WTC11 (cell line): Measurements from ENCODE around the gene TNFRSF6B. TPM values are rescaled to one million over a fixed set of nuclear protein-coding genes. Genes with fewer than 3 reads are reported as not detected.

ENCODE experiments used
- ATAC-seq: fragments of 200-7000 bp; cut with Tn5 transposase; 2 replicates; pipeline ENCODE4 v1.10.0; 2021; ENCODE audit warnings: mild to moderate bottlenecking, moderate library complexity
- CTCF ChIA-PET: fragments of 300-600 bp; sonication (Branson Sonifier 250); formaldehyde crosslinking; loops from one replicate; lab custom pipeline; 2021; ENCODE audit warnings: antibody characterized with exemption; lab: Charles Lee
- POLR2A ChIA-PET: fragments of 350-600 bp; sonication (Branson Sonifier 250); formaldehyde crosslinking; loops from one replicate; lab custom pipeline; 2021; ENCODE audit warnings: antibody characterized with exemption; lab: Charles Lee
- DNase-seq: peaks from one replicate; pipeline ENCODE4 v3.0.0; 2021; ENCODE audit warnings: low spot score
- H3K27ac Mint-ChIP-seq: 2 replicates; pipeline ENCODE4 v1.8.0; 2021; ENCODE audit warnings: mixed read lengths
- H3K27me3 Mint-ChIP-seq: 2 replicates; pipeline ENCODE4 v1.8.0; 2021; ENCODE audit warnings: low read depth, mild to moderate bottlenecking, moderate library complexity, mixed read lengths
- H3K36me3 Mint-ChIP-seq: 2 replicates; pipeline ENCODE4 v1.8.0; 2021; ENCODE audit warnings: mixed read lengths
- H3K4me1 Mint-ChIP-seq: 2 replicates; pipeline ENCODE4 v1.8.0; 2022; ENCODE audit warnings: mixed read lengths
- H3K4me3 Mint-ChIP-seq: 2 replicates; pipeline ENCODE4 v1.8.0; 2021; ENCODE audit warnings: mild to moderate bottlenecking, moderate library complexity, mixed read lengths
- H3K9me3 Mint-ChIP-seq: 2 replicates; pipeline ENCODE4 v1.8.0; 2021; ENCODE audit warnings: mixed read lengths
- AFF4 ChIP-seq: sonication (generic); formaldehyde crosslinking; IDR thresholded peaks from 2 replicates; pipeline ENCODE4 v1.8.1; 2023; ENCODE audit warnings: mild to moderate bottlenecking, missing genetic modification reagents, borderline replicate concordance
- ARID4B ChIP-seq: sonication (generic); formaldehyde crosslinking; IDR thresholded peaks from 2 replicates; pipeline ENCODE4 v1.8.0; 2023; ENCODE audit warnings: missing genetic modification reagents, mild to moderate bottlenecking, borderline replicate concordance
- ATF6 ChIP-seq: sonication (generic); formaldehyde crosslinking; IDR thresholded peaks from 2 replicates; pipeline ENCODE4 v1.8.1; 2023; ENCODE audit warnings: mild to moderate bottlenecking, missing genetic modification reagents
- ELF4 ChIP-seq: sonication (generic); formaldehyde crosslinking; IDR thresholded peaks from 2 replicates; pipeline ENCODE4 v1.8.1; 2022; ENCODE audit warnings: low read depth, mild to moderate bottlenecking, moderate library complexity, missing genetic modification reagents
- ESRRA ChIP-seq: sonication (generic); formaldehyde crosslinking; IDR thresholded peaks from 2 replicates; pipeline ENCODE4 v1.8.1; 2022; ENCODE audit warnings: mild to moderate bottlenecking, missing genetic modification reagents, borderline replicate concordance
- FOXJ3 ChIP-seq: sonication (generic); formaldehyde crosslinking; IDR thresholded peaks from 2 replicates; pipeline ENCODE4 v1.9.0; 2021; ENCODE audit warnings: missing genetic modification reagents, mild to moderate bottlenecking, borderline replicate concordance
- GTF2I ChIP-seq: fragments of 250-450 bp; sonication (Bioruptor Pico); conservative IDR thresholded peaks from 2 replicates; pipeline ENCODE4 v1.4.0; 2021; ENCODE audit warnings: mild to moderate bottlenecking
- IRF1 ChIP-seq: sonication (generic); formaldehyde crosslinking; IDR thresholded peaks from 2 replicates; pipeline ENCODE4 v1.8.0; 2023; ENCODE audit warnings: missing genetic modification reagents
- NFYB ChIP-seq: sonication (generic); formaldehyde crosslinking; conservative IDR thresholded peaks from 2 replicates; pipeline ENCODE4 v1.8.0; 2022; ENCODE audit warnings: low read depth, missing genetic modification reagents
- NR3C1 ChIP-seq: sonication (generic); formaldehyde crosslinking; conservative IDR thresholded peaks from 2 replicates; pipeline ENCODE4 v1.8.1; 2023; ENCODE audit warnings: low read depth, mild to moderate bottlenecking, missing genetic modification reagents
- OVOL2 ChIP-seq: fragments of 250-450 bp; sonication (Bioruptor Pico); IDR thresholded peaks from 2 replicates; pipeline ENCODE4 v1.9.0; 2021; ENCODE audit warnings: mild to moderate bottlenecking, borderline replicate concordance
- PRRX2 ChIP-seq: fragments of 250-450 bp; sonication (Bioruptor Pico); IDR thresholded peaks from 2 replicates; pipeline ENCODE4 v1.8.0; 2021; ENCODE audit warnings: mild to moderate bottlenecking
- RELA ChIP-seq: sonication (generic); formaldehyde crosslinking; IDR thresholded peaks from 2 replicates; pipeline ENCODE4 v1.8.1; 2022; ENCODE audit warnings: missing genetic modification reagents, mild to moderate bottlenecking, borderline replicate concordance
- SMAD4 ChIP-seq: sonication (generic); formaldehyde crosslinking; IDR thresholded peaks from 2 replicates; pipeline ENCODE4 v1.8.0; 2022; ENCODE audit warnings: mild to moderate bottlenecking, missing genetic modification reagents
- USF1 ChIP-seq: sonication (generic); formaldehyde crosslinking; IDR thresholded peaks from 2 replicates; pipeline ENCODE4 v1.8.0; 2022; ENCODE audit warnings: mild to moderate bottlenecking, missing genetic modification reagents
- ZNF532 ChIP-seq: fragments of 250-450 bp; sonication (Bioruptor Pico); IDR thresholded peaks from 2 replicates; pipeline ENCODE4 v1.9.0; 2021; ENCODE audit warnings: mild to moderate bottlenecking, borderline replicate concordance
- total RNA-seq: library from RNA; stranded (reverse); gene quantifications from 3 replicates; pipeline ENCODE4 v1.2.3, GENCODE V29; 2021

TNFRSF6B gene
- total RNA-seq, 1 experiment from 2014 or later = not detected

- no peaks in the 10 kb centered on the region for H3K27me3 Mint-ChIP-seq
- no peak overlapping the region for H3K4me3 Mint-ChIP-seq
- no peak for ATAC-seq
- no peaks in the 10 kb centered on the region for H3K9me3 Mint-ChIP-seq
- no peak for DNase-seq
- peaks cover 7% of the 10 kb centered on the region; the same call in 1 of the 2 replicates for H3K36me3 Mint-ChIP-seq
- H3K27ac Mint-ChIP-seq = no peak overlapping the region
- ChIA-PET CTCF (no interaction called here), POLR2A (no interaction called here)
- no peak for TF ChIP-seq ARID4B (CRISPR knock-in tag)
- TF ChIP-seq OVOL2 (CRISPR knock-in tag) = no peak
- no peak for TF ChIP-seq IRF1
- TF ChIP-seq FOXJ3 (CRISPR knock-in tag) = no peak
- no peak for TF ChIP-seq ESRRA (CRISPR knock-in tag)
- TF ChIP-seq SMAD4 = no peak
- TF ChIP-seq GTF2I (CRISPR knock-in tag) = no peak
- no peak for TF ChIP-seq ZNF532 (CRISPR knock-in tag)
- TF ChIP-seq RELA (CRISPR knock-in tag) = no peak
- TF ChIP-seq USF1 (CRISPR knock-in tag) = no peak
- no peaks in the 10 kb centered on the region for H3K4me1 Mint-ChIP-seq
These were observed 17.6 kb upstream of the TNFRSF6B start for GRCh38 chr20:63678667-63679465.

- Mint-ChIP-seq H3K4me3 (no peak overlapping the region), H3K36me3 (peaks cover 7% of the 10 kb centered on the region; the same call in 1 of the 2 replicates), H3K27me3 (no peaks in the 10 kb centered on the region), H3K9me3 (no peaks in the 10 kb centered on the region), H3K27ac (no peak overlapping the region; the same call in 1 of the 2 replicates), H3K4me1 (no peaks in the 10 kb centered on the region)
- DNase-seq = no peak
- CTCF ChIA-PET = no interaction called here
- no peak for ATAC-seq
- POLR2A ChIA-PET = no interaction called here
- TF ChIP-seq NFYB (CRISPR knock-in tag) = no peak
- TF ChIP-seq ATF6 (CRISPR knock-in tag) = no peak
- no peak for TF ChIP-seq PRRX2
- no peak for TF ChIP-seq AFF4 (CRISPR knock-in tag)
- no peak for TF ChIP-seq NR3C1
- no peak for TF ChIP-seq ELF4 (CRISPR knock-in tag)
- TF ChIP-seq IRF1 = no peak
These were observed 16.6 kb upstream of the TNFRSF6B start for GRCh38 chr20:63679799-63680305.
